DOHH2 (cell line): ENCODE results near the gene CDKN1A.
"Not testable (repeated sequence)": the region's sequence is repeated elsewhere in the genome, so short reads cannot be mapped to it uniquely, and the experiment has no call there.

Source experiments
- H3F3A ChIP-seq: fragments of 200-600 bp; sonication (generic), shearing (Covaris generic); 2 replicates; pipeline ENCODE4 v1.6.0; 2016; ENCODE audit warnings: antibody characterized with exemption, mild to moderate bottlenecking; ENCODE audit not compliant: control insufficient read depth, insufficient read depth
- H3K27ac ChIP-seq: fragments of 200-600 bp; sonication (generic); 2 replicates; pipeline ENCODE4 v1.5.1; 2014; ENCODE audit warnings: low read depth, mild to moderate bottlenecking, low read length, moderate library complexity
- H3K27me3 ChIP-seq: fragments of 200-600 bp; sonication (generic); 2 replicates; pipeline ENCODE4 v1.6.1; 2014; ENCODE audit warnings: mild to moderate bottlenecking, low read length, mixed read lengths; ENCODE audit not compliant: control insufficient read depth
- H3K36me3 ChIP-seq: fragments of 200-600 bp; sonication (generic); 2 replicates; pipeline ENCODE4 v1.6.1; 2014; ENCODE audit warnings: mild to moderate bottlenecking, low read length, moderate library complexity, mixed read lengths; ENCODE audit not compliant: control insufficient read depth
- H3K4me1 ChIP-seq: fragments of 200-600 bp; sonication (generic); 2 replicates; pipeline ENCODE4 v1.6.1; 2014; ENCODE audit warnings: mild to moderate bottlenecking, low read length, mixed read lengths; ENCODE audit not compliant: control insufficient read depth
- H3K4me2 ChIP-seq: fragments of 200-600 bp; sonication (generic); 2 replicates; pipeline ENCODE4 v1.6.0; 2014; ENCODE audit warnings: mild to moderate bottlenecking, low read length, moderate library complexity
- H3K4me3 ChIP-seq: fragments of 200-600 bp; sonication (generic); 2 replicates; pipeline ENCODE4 v1.5.1; 2014; ENCODE audit warnings: mild to moderate bottlenecking, low read length, mixed read lengths
- H3K79me2 ChIP-seq: fragments of 200-600 bp; sonication (generic); 2 replicates; pipeline ENCODE4 v1.6.1; 2014; ENCODE audit warnings: mild to moderate bottlenecking, low read length, mixed read lengths; ENCODE audit not compliant: control insufficient read depth
- H3K9me2 ChIP-seq: fragments of 200-600 bp; sonication (generic); replicated peaks from 2 replicates; pipeline ENCODE4 v1.6.1; 2014; ENCODE audit warnings: mild to moderate bottlenecking, low read length, mixed read lengths; ENCODE audit not compliant: control insufficient read depth
- H3K9me3 ChIP-seq: fragments of 200-600 bp; sonication (generic); 2 replicates; pipeline ENCODE4 v1.6.1; 2014; ENCODE audit warnings: antibody characterized with exemption, low read length, mixed read lengths; ENCODE audit not compliant: control insufficient read depth, insufficient read depth
- H4K20me1 ChIP-seq: fragments of 200-600 bp; sonication (generic); 2 replicates; pipeline ENCODE4 v1.6.0; 2014; ENCODE audit warnings: low read depth, mild to moderate bottlenecking, antibody characterized with exemption, low read length, moderate library complexity; ENCODE audit not compliant: control insufficient read depth, insufficient read depth
- CTCF ChIP-seq: fragments of 200-600 bp; sonication (generic); IDR thresholded peaks from one replicate; pipeline ENCODE4 v1.5.1; 2014; ENCODE audit warnings: antibody characterized with exemption, mild to moderate bottlenecking, low read depth, low read length; ENCODE audit not compliant: poor library complexity, severe bottlenecking
- EZH2phosphoT487 ChIP-seq: fragments of 200-600 bp; sonication (generic); IDR thresholded peaks from 2 replicates; pipeline ENCODE4 v1.6.1; 2017; ENCODE audit warnings: borderline replicate concordance, mild to moderate bottlenecking, antibody characterized with exemption, low read length, moderate library complexity, mixed read lengths

CDKN1A gene

GRCh38 chr6:36722879-36723278, 44.4 kb downstream of the CDKN1A start:
- no peaks in the 10 kb centered on the region for H3K27me3 ChIP-seq
- no peaks in the 10 kb centered on the region for H4K20me1 ChIP-seq
- H3K4me1 ChIP-seq: peaks cover 27% of the 10 kb centered on the region
- H3K4me3 ChIP-seq: no peak overlapping the region
- no peaks in the 10 kb centered on the region for H3F3A ChIP-seq
- no peaks in the 10 kb centered on the region for H3K36me3 ChIP-seq
- H3K9me3 ChIP-seq: no peaks in the 10 kb centered on the region
- TF ChIP-seq CTCF: no peak
- no peak for TF ChIP-seq EZH2phosphoT487
- H3K9me2 ChIP-seq: no peaks in the 10 kb centered on the region
- H3K27ac ChIP-seq: no peak overlapping the region
- H3K4me2 ChIP-seq: no peak overlapping the region
- H3K79me2 ChIP-seq: no peaks in the 10 kb centered on the region

DNA sequence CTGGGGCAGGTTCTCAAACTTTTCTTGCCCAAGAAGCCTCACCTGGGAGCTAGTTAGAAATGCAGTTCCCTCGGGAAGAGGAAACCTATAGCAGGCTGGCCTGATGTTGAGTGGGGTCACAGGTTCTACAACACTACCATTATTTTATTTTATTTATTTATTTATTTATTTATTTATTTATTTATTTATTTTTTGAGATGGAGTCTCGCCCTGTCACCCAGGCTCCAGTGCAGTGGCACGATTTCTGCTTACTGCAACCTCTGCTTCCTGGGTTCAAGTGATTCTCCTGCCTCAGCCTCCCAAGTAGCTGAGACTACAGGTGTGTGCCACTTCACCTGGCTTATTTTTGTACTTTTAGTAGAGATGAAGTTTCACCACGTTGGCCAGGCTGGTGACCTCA, 45.5 kb downstream of the CDKN1A start:
- H3K9me3 ChIP-seq, H4K20me1 ChIP-seq, H3K27ac ChIP-seq, H3K27me3 ChIP-seq, H3F3A ChIP-seq, H3K4me2 ChIP-seq, H3K36me3 ChIP-seq, H3K9me2 ChIP-seq, H3K4me3 ChIP-seq, H3K79me2 ChIP-seq: not testable (repeated sequence)
- peaks cover 26% of the 10 kb centered on the region for H3K4me1 ChIP-seq

DNA sequence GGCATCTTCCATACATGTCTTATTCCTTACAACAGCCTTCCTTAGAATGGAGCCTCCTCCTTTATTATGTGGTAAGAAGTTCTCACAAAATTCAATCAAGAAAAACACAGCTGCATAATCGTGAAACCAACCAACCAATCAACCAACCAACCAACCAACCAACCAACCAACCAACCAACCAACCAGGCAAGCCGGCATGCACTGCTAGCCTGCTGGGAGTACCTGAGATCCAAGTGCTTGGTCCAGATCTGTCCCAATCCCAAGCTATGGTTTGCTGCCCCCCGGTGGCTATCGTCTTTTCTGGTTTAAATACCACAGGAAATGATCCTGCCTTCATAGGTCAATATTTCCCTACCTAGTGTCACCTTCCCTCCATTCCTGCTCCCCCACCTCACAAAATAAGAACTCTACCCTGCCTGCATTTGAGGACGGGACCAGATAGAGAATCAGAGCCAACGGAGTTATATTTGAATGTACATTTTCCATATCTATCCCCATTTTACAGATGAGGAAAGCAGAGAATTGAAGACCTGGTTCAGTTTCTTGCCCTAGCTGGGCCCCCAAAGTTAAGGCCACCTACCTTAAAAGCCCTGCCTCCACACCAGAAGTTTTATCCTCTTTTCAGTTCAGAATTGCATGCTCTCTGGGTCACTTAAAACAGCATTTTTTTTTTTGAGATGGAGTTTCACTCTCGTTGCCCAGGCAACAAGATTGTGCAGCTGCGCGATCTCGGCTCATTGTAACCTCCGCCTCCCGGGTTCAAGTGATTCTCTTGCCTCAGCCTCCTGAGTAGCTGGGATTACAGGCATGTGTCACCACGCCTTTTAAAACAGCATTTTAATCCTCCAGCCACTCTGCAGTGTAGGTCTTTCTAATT, 46.2 kb downstream of the CDKN1A start:
- no peaks in the 10 kb centered on the region for H4K20me1 ChIP-seq
- H3K4me3 ChIP-seq: no peak overlapping the region
- H3K36me3 ChIP-seq: no peaks in the 10 kb centered on the region
- H3K9me2 ChIP-seq: no peaks in the 10 kb centered on the region
- H3K9me3 ChIP-seq: no peaks in the 10 kb centered on the region
- no peaks in the 10 kb centered on the region for H3F3A ChIP-seq
- H3K79me2 ChIP-seq: no peaks in the 10 kb centered on the region
- peaks cover 5% of the 10 kb centered on the region; the same call in 1 of the 2 replicates for H3K27me3 ChIP-seq
- peaks cover 19% of the 10 kb centered on the region for H3K4me1 ChIP-seq
- TF ChIP-seq CTCF (peak; percentile 57), EZH2phosphoT487 (no peak)
- no peak overlapping the region for H3K27ac ChIP-seq
- no peak overlapping the region for H3K4me2 ChIP-seq

DNA sequence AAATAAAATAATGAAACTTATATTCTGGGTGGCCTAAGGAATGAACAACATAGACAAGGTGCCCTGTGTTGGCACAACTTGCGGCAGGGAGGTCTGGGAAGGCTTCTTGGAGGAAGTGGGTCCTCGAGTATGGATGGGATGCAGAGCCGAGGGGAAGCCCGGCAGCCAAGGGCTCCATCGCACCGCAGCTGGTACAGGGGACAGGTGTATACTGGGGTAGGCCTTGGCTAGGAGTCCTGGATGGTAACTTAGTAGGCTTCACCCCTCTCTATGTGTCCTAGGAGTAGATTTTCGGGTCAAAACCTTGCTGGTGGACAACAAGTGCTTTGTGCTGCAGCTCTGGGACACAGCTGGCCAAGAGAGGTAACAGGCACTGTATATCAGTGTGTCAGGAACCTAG, 47.1 kb downstream of the CDKN1A start:
- Histone ChIP-seq H3K9me3 (no peaks in the 10 kb centered on the region), H3K36me3 (no peaks in the 10 kb centered on the region), H3K4me1 (peaks cover 10% of the 10 kb centered on the region), H3K9me2 (no peaks in the 10 kb centered on the region), H4K20me1 (no peaks in the 10 kb centered on the region), H3K4me2 (no peak overlapping the region), H3K4me3 (no peak overlapping the region), H3K79me2 (no peaks in the 10 kb centered on the region), H3F3A (no peaks in the 10 kb centered on the region), H3K27me3 (peaks cover 5% of the 10 kb centered on the region; the same call in 1 of the 2 replicates), H3K27ac (no peak overlapping the region)
- TF ChIP-seq CTCF (no peak), EZH2phosphoT487 (no peak)
